H1 (cell line): ENCODE results near the gene TCEA2. TPM values are rescaled to one million over a fixed set of nuclear protein-coding genes. Genes with fewer than 3 reads are reported as not detected.

Source experiments
- CTCF ChIA-PET: fragments of 300-600 bp; sonication (Branson Sonifier 250); formaldehyde crosslinking; loops from one replicate; lab custom pipeline; 2021; ENCODE audit not compliant: partially characterized antibody; lab: Charles Lee
- POLR2A ChIA-PET: fragments of 300-600 bp; sonication (Branson Sonifier 250); formaldehyde crosslinking; loops from one replicate; lab custom pipeline; 2021; ENCODE audit warnings: inconsistent platforms; ENCODE audit not compliant: partially characterized antibody; lab: Charles Lee
- DNase-seq, 2 experiments: peaks; one replicate each; pipeline versions ENCODE4 v3.0.0 to v3.0.0-alpha.2; 2010 to 2022; ENCODE audit warnings: low spot score in 2 of 2, low read depth in 1 of 2, mixed read lengths in 1 of 2
- FAIRE-seq: peaks from 2 replicates; lab custom pipeline; 2011; peaks lifted over from hg19 to GRCh38; lab: Jason Lieb, UNC
- H2AFZ ChIP-seq: 2 replicates; pipeline ENCODE4 v1.8.1; 2012; ENCODE audit warnings: low read length, inconsistent platforms
- H2AK5ac ChIP-seq: 2 replicates; pipeline ENCODE4 v1.6.1; 2013; ENCODE audit warnings: low read depth, low read length
- H2BK120ac ChIP-seq: replicated peaks from 2 replicates; pipeline ENCODE3; 2013; ENCODE audit warnings: low read depth, low read length, inconsistent platforms
- H2BK12ac ChIP-seq: 2 replicates; pipeline ENCODE4 v1.6.1; 2013; ENCODE audit warnings: low read depth, low read length
- H2BK15ac ChIP-seq: 2 replicates; pipeline ENCODE4 v1.6.1; 2013; ENCODE audit warnings: low read length
- H2BK20ac ChIP-seq: 2 replicates; pipeline ENCODE4 v1.6.1; 2013; ENCODE audit warnings: low read length
- H2BK5ac ChIP-seq: 2 replicates; pipeline ENCODE4 v1.6.1; 2013; ENCODE audit warnings: low read depth, low read length
- H3K14ac ChIP-seq: 2 replicates; pipeline ENCODE4 v1.6.1; 2013; ENCODE audit warnings: inconsistent platforms; ENCODE audit not compliant: insufficient read length
- H3K18ac ChIP-seq: 2 replicates; pipeline ENCODE4 v1.6.1; 2013; ENCODE audit warnings: low read length; ENCODE audit errors: extremely low read depth
- H3K23ac ChIP-seq: 2 replicates; pipeline ENCODE4 v1.6.1; 2013; ENCODE audit warnings: inconsistent platforms; ENCODE audit not compliant: insufficient read length
- H3K23me2 ChIP-seq: 2 replicates; pipeline ENCODE4 v1.6.1; 2013; ENCODE audit warnings: low read depth, low read length
- H3K27ac ChIP-seq: 2 replicates; pipeline ENCODE4 v1.6.1; 2011; ENCODE audit warnings: low read depth, low read length, inconsistent platforms
- H3K27me3 ChIP-seq, 4 experiments: replicated peaks in 1 of 4; 1 replicate in 1 of 4; 2 replicates in 3 of 4; pipeline versions ENCODE4 v1.6.1 to v1.8.1; 2011 to 2013; ENCODE audit warnings: low read length in 3 of 4, mild to moderate bottlenecking in 3 of 4, inconsistent platforms in 2 of 4, mixed read lengths in 2 of 4, moderate library complexity in 1 of 4; ENCODE audit not compliant: control insufficient read depth in 3 of 4, insufficient read depth in 3 of 4; ENCODE audit errors: extremely low read depth in 1 of 4
- H3K36me3 ChIP-seq, 4 experiments: 2 replicates each; pipeline versions ENCODE4 v1.6.1 to v1.8.1; 2011 to 2013; ENCODE audit warnings: mild to moderate bottlenecking in 4 of 4, low read length in 3 of 4, moderate library complexity in 2 of 4, control low read depth in 1 of 4, inconsistent platforms in 1 of 4; ENCODE audit not compliant: insufficient read depth in 4 of 4, control insufficient read depth in 2 of 4
- H3K4ac ChIP-seq: replicated peaks from 2 replicates; pipeline ENCODE3; 2013; ENCODE audit warnings: low read length, low read depth, mixed read lengths, inconsistent platforms; ENCODE audit not compliant: insufficient read length
- H3K4me1 ChIP-seq, 4 experiments: replicated peaks in 1 of 4; 1 replicate in 1 of 4; 2 replicates in 3 of 4; pipeline versions ENCODE4 v1.6.1 to v1.8.1; 2011 to 2013; ENCODE audit warnings: low read length in 3 of 4, inconsistent platforms in 2 of 4, mixed read lengths in 1 of 4; ENCODE audit not compliant: insufficient read depth in 4 of 4, control insufficient read depth in 3 of 4
- H3K4me2 ChIP-seq, 2 experiments: 2 replicates each; pipeline versions ENCODE4 v1.6.1 to v1.8.1; 2011 to 2013; ENCODE audit warnings: low read depth in 2 of 2, low read length in 2 of 2, control low read depth in 1 of 2, inconsistent platforms in 1 of 2, mild to moderate bottlenecking in 1 of 2; ENCODE audit not compliant: insufficient read depth in 1 of 2
- H3K4me3 ChIP-seq, 4 experiments: fragments of 200-600, 300-600 bp in 1 of 4; sonication (generic), shearing (Covaris generic), sonication (Bioruptor Twin) in 1 of 4; 2 replicates each; pipeline versions ENCODE4 v1.5.1 to v1.8.1; 2011 to 2016; ENCODE audit warnings: low read length in 4 of 4, low read depth in 3 of 4, control low read depth in 2 of 4, inconsistent platforms in 2 of 4, mild to moderate bottlenecking in 2 of 4, mixed read lengths in 1 of 4, moderate library complexity in 1 of 4; ENCODE audit not compliant: insufficient read depth in 2 of 4; ENCODE audit errors: extremely low read depth in 1 of 4
- H3K56ac ChIP-seq: replicated peaks from 2 replicates; pipeline ENCODE3; 2013; ENCODE audit warnings: low read depth, mild to moderate bottlenecking, mixed read lengths, low read length, inconsistent platforms; ENCODE audit not compliant: insufficient read length
- H3K79me1 ChIP-seq: 2 replicates; pipeline ENCODE4 v1.6.1; 2013; ENCODE audit warnings: low read depth, low read length, control low read depth
- H3K79me2 ChIP-seq, 2 experiments: 2 replicates each; pipeline versions ENCODE4 v1.6.1 to v1.8.1; 2012 to 2013; ENCODE audit warnings: low read length in 2 of 2, mild to moderate bottlenecking in 2 of 2, inconsistent platforms in 1 of 2; ENCODE audit not compliant: insufficient read depth in 2 of 2, control insufficient read depth in 1 of 2
- H3K9ac ChIP-seq, 4 experiments: replicated peaks in 1 of 4; 1 replicate in 1 of 4; 2 replicates in 3 of 4; pipeline versions ENCODE4 v1.6.1 to v1.8.1; 2011 to 2013; ENCODE audit warnings: low read depth in 3 of 4, low read length in 3 of 4, control low read depth in 2 of 4, mild to moderate bottlenecking in 2 of 4, moderate library complexity in 2 of 4, inconsistent platforms in 1 of 4; ENCODE audit errors: extremely low read depth in 1 of 4
- H3K9me3 ChIP-seq, 2 experiments: 2 replicates each; pipeline versions ENCODE4 v1.6.1 to v1.8.1; 2012 to 2013; ENCODE audit warnings: mild to moderate bottlenecking in 2 of 2, moderate library complexity in 2 of 2, control low read depth in 1 of 2, inconsistent platforms in 1 of 2, low read depth in 1 of 2, low read length in 1 of 2, mixed read lengths in 1 of 2; ENCODE audit not compliant: insufficient read depth in 2 of 2
- H4K20me1 ChIP-seq, 2 experiments: replicated peaks in 1 of 2; 2 replicates each; pipeline versions ENCODE3 to v1.8.1; 2011 to 2013; ENCODE audit warnings: inconsistent platforms in 2 of 2, low read length in 2 of 2, mild to moderate bottlenecking in 1 of 2; ENCODE audit not compliant: insufficient read depth in 2 of 2, control insufficient read depth in 1 of 2
- H4K5ac ChIP-seq: 2 replicates; pipeline ENCODE4 v1.6.1; 2013; ENCODE audit warnings: low read length, low read depth, mixed read lengths, inconsistent platforms; ENCODE audit not compliant: insufficient read length
- H4K8ac ChIP-seq: 2 replicates; pipeline ENCODE4 v1.8.0; 2013; ENCODE audit warnings: mild to moderate bottlenecking, moderate library complexity, low read length, inconsistent platforms; ENCODE audit not compliant: insufficient read depth; ENCODE audit errors: extremely low read depth
- H4K91ac ChIP-seq: replicated peaks from 2 replicates; pipeline ENCODE3; 2013; ENCODE audit warnings: low read length, mixed read lengths, inconsistent platforms; ENCODE audit not compliant: insufficient read length
- ATF2 ChIP-seq: IDR thresholded peaks from 2 replicates; pipeline ENCODE4 v1.6.1; 2012; ENCODE audit warnings: low read length, inconsistent platforms
- BRCA1 ChIP-seq: IDR thresholded peaks from 2 replicates; pipeline ENCODE4 v1.6.1; 2012; ENCODE audit warnings: low read depth, low read length, improper control_type of control experiment
- EP300 ChIP-seq, 2 experiments: IDR thresholded peaks; 1 replicate in 1 of 2; 2 replicates in 1 of 2; pipeline ENCODE4 v1.6.1; 2011 to 2012; ENCODE audit warnings: low read depth in 2 of 2, low read length in 2 of 2, mild to moderate bottlenecking in 2 of 2, borderline replicate concordance in 1 of 2, inconsistent platforms in 1 of 2, moderate library complexity in 1 of 2
- EZH2 ChIP-seq: fragments of 200-600 bp; sonication (generic); IDR thresholded peaks from 2 replicates; pipeline ENCODE4 v1.7.1; 2012; ENCODE audit warnings: low read depth, mild to moderate bottlenecking, moderate library complexity, low read length, inconsistent platforms; ENCODE audit not compliant: severe bottlenecking
- NANOG ChIP-seq: IDR thresholded peaks from 2 replicates; pipeline ENCODE4 v1.6.1; 2011; ENCODE audit warnings: low read length, low read depth, mild to moderate bottlenecking, inconsistent platforms; ENCODE audit not compliant: insufficient read depth, poor library complexity, severe bottlenecking
- USF2 ChIP-seq: IDR thresholded peaks from 2 replicates; pipeline ENCODE4 v1.6.1; 2011; ENCODE audit warnings: low read length, improper control_type of control experiment
- WGBS, 2 experiments: shearing (Covaris generic) in 1 of 2; methylation state at CpG; one replicate each; pipeline versions ENCODE4 v1.1.6 to v1.1.7; 2013 to 2015; ENCODE audit warnings: low lambda C conversion rate in 2 of 2, mixed read lengths in 2 of 2, inconsistent platforms in 1 of 2, low coverage in 1 of 2, missing lambda C conversion rate in 1 of 2; ENCODE audit not compliant: insufficient replicate concordance in 2 of 2, insufficient coverage in 1 of 2, insufficient read length in 1 of 2; ENCODE audit errors: extremely low coverage in 1 of 2, missing lambda C conversion rate in 1 of 2; 5-methylcytosine and 5-hydroxymethylcytosine counted together
- polyA plus RNA-seq, 7 experiments: library from polyadenylated mRNA; depleted of rRNA in 3 of 7; stranded (reverse) in 5 of 7; unstranded in 2 of 7; fragments of >200 nt in 5 of 7; fragments of 200-250 nt in 2 of 7; gene quantifications; 1 replicate in 5 of 7; 2 replicates in 1 of 7; 4 replicates in 1 of 7; pipeline versions ENCODE4 v1.2.1 to v1.2.3, GENCODE V29; 2011 to 2013; ENCODE audit warnings: missing spikeins in 2 of 7, mixed read lengths in 2 of 7
- total RNA-seq: library from RNA; stranded (reverse); fragmentation: NEBNext Ultra II Directional; extraction: Animal tissue kit (Norgen Biotek cat#: 25700); gene quantifications from 2 replicates; pipeline ENCODE4 v1.2.1, GENCODE V29; 2021

The TCEA2 gene
- total and polyA plus RNA-seq, 2 of the 8 experiments (the other 6 are each of a cell fraction or from before 2014, with no cell fraction given) = 41.4 to 42.3 TPM

- H3K27ac ChIP-seq = no peak overlapping the region
- H3K27me3 ChIP-seq = peaks cover 44 to 68% (median 60%) of the 10 kb centered on the region in 4 experiments
- H2AFZ ChIP-seq = no peak overlapping the region
- no peak for TF ChIP-seq BRCA1
- TF ChIP-seq EZH2 = peak; percentile 47
- TF ChIP-seq USF2 = no peak
- TF ChIP-seq ATF2 = no peak
- TF ChIP-seq EP300 (IDR thresholded peaks at IDR 0.05; ENCODE audit: borderline replicate concordance in 1 of 2, low read depth in 2 of 2, low read length in 2 of 2) = no peak
- no peak for TF ChIP-seq NANOG
These were observed 13.1 kb upstream of the TCEA2 start for GRCh38 chr20:64049878-64050260.

More at GRCh38 chr20:64049878-64050260, 13.1 kb upstream of the TCEA2 start:
- H3K36me3 ChIP-seq = peaks cover 0 to 10% (median 0%) of the 10 kb centered on the region in 4 experiments; a peak in 1 of 8 replicates
- H4K5ac ChIP-seq = no peak overlapping the region
- no peaks in the 10 kb centered on the region for H3K79me1 ChIP-seq
- DNase-seq (no peak), FAIRE-seq (no peak)
- CTCF ChIA-PET = interaction anchor here (0.6 to 15.0 kb wide), 5 partner anchors 9 to 1650 kb away, joined by 3 to 139 read pairs (median 25); partner anchors contain the start of genes LKAAEAR1, OPRL1 and RGS19
- 0 out of 2 replicates have a peak overlapping the region, but pooled peaks have one; percentile 39 for H2AK5ac ChIP-seq
- H3K23ac ChIP-seq = no peak overlapping the region
- no peaks in the 10 kb centered on the region for H4K20me1 ChIP-seq
- no peak overlapping the region for H3K9ac ChIP-seq
- no peak overlapping the region for H3K14ac ChIP-seq
- H2BK5ac ChIP-seq = no peak overlapping the region
- H3K56ac ChIP-seq = no peak overlapping the region
- H2BK120ac ChIP-seq = no peak overlapping the region
- WGBS, 2 experiments = 46% methylated on average over 16 of the region's 16 CpGs; no CpG with 5 or more reads in 1 of the 2 experiments
- H3K4me2 ChIP-seq = peak overlapping the region; percentile 17 to 53; a peak in 3 of 4 replicates
- H4K8ac ChIP-seq = no peak overlapping the region; the same call in 1 of the 2 replicates
- no peak overlapping the region; the same call in 1 of the 2 replicates for H3K18ac ChIP-seq
- peaks cover 0 to 35% (median 13%) of the 10 kb centered on the region in 4 experiments; a peak in 6 of 7 replicates for H3K4me1 ChIP-seq
- peak overlapping the region in 1 of 4 experiments; percentile 38; a peak in 1 of 8 replicates for H3K4me3 ChIP-seq
- H2BK12ac ChIP-seq = no peak overlapping the region
- no peak overlapping the region for H2BK20ac ChIP-seq
- no peaks in the 10 kb centered on the region for H3K9me3 ChIP-seq
- POLR2A ChIA-PET = interaction anchor here (0.6 to 2.0 kb wide), 4 partner anchors 10 to 206 kb away, joined by 3 to 9 read pairs (median 3); partner anchors contain the start of gene PCMTD2
- H2BK15ac ChIP-seq = no peak overlapping the region
- peaks cover 4% of the 10 kb centered on the region; the same call in 1 of the 2 replicates for H3K23me2 ChIP-seq
- H3K4ac ChIP-seq = no peak overlapping the region
- H4K91ac ChIP-seq = no peak overlapping the region
- no peaks in the 10 kb centered on the region for H3K79me2 ChIP-seq
